ENCODE results near the gene HDAC4. TPM values are rescaled to one million over a fixed set of nuclear protein-coding genes. Genes with fewer than 3 reads are reported as not detected.

Gene HDAC4
- total RNA-seq, 1 donor from 2014 or later = 11.8 TPM

DNA sequence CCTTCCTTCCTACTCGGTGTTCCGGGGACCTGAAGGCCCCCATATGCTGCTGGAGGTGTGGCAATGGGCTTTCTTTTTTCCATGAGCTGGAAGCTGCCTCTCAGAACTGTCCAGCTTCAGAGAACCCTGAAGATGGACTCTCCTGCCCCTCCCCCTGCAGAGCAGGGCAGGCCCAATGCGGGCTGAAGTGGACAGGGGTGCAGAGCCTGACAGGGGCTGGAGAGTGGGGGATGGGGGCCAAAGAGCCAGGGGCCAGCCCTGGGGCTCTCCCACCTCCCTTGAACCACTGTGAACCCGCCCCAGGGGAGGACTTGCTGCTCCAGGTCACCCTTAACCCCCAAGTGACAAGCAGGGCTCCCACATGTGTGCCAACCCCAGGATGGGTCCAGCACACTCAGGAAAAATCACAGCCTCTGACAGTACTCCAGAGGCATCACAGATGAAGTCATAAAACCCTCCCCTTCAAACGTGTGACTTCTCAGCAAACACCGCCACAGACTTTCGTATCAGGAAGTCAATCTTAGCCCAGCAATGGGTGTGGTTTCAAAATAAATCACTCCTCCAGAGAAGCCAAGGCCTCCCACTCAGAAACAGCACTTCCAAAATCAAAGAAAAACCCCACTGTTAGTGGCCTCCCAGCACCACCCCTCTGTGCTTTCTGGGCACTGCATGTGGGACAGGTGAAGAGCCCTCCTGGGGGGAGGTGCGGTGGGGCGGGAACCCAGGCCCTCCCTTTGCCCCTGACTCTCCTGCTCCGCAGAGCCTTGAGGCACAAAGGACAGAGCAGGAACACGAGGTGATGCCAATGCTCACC is 135.8 kb downstream of the HDAC4 start:
- Mint-ChIP-seq H3K4me3 (ENCODE audit: unreplicated experiment) (no peak overlapping the region), H3K27me3 (ENCODE audit: low read depth, unreplicated experiment) (no peaks in the 10 kb centered on the region), H3K36me3 (ENCODE audit: low read depth, unreplicated experiment) (peaks cover 2% of the 10 kb centered on the region), H3K27ac (ENCODE audit: unreplicated experiment) (peak overlapping the region; percentile 89), H3K9me3 (ENCODE audit: unreplicated experiment) (no peaks in the 10 kb centered on the region), H3K4me1 (ENCODE audit: low read depth, unreplicated experiment) (peaks cover 39% of the 10 kb centered on the region)
- no peak for TF ChIP-seq EZH2 (IDR thresholded peaks at IDR 0.05; ENCODE audit: insufficient read depth, low read length)
- TF ChIP-seq, protein P1, sequence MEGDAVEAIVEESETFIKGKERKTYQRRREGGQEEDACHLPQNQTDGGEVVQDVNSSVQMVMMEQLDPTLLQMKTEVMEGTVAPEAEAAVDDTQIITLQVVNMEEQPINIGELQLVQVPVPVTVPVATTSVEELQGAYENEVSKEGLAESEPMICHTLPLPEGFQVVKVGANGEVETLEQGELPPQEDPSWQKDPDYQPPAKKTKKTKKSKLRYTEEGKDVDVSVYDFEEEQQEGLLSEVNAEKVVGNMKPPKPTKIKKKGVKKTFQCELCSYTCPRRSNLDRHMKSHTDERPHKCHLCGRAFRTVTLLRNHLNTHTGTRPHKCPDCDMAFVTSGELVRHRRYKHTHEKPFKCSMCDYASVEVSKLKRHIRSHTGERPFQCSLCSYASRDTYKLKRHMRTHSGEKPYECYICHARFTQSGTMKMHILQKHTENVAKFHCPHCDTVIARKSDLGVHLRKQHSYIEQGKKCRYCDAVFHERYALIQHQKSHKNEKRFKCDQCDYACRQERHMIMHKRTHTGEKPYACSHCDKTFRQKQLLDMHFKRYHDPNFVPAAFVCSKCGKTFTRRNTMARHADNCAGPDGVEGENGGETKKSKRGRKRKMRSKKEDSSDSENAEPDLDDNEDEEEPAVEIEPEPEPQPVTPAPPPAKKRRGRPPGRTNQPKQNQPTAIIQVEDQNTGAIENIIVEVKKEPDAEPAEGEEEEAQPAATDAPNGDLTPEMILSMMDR (IDR thresholded peaks at IDR 0.05; ENCODE audit: insufficient read depth, low read depth, low read length) = no peak
- Histone ChIP-seq H3K4me1 (ENCODE audit: insufficient read depth, low read length) (peaks cover 30% of the 10 kb centered on the region), H3K9ac (ENCODE audit: low read length) (no peak overlapping the region), H3K27me3 (ENCODE audit: insufficient read depth, low read length) (no peaks in the 10 kb centered on the region), H3K79me2 (ENCODE audit: insufficient read depth, low read length) (peaks cover 28% of the 10 kb centered on the region), H3K27ac (ENCODE audit: low read depth, low read length) (no peak overlapping the region), H3K4me3 (ENCODE audit: insufficient read depth, low read depth, low read length) (no peak overlapping the region), H3K9me3 (ENCODE audit: insufficient read depth, low read depth, low read length) (no peaks in the 10 kb centered on the region), H3K4me2 (ENCODE audit: low read length) (peak overlapping the region; percentile 6), H3K36me3 (ENCODE audit: insufficient read depth, low read length) (no peaks in the 10 kb centered on the region), H4K20me1 (ENCODE audit: insufficient read depth, low read length) (peaks cover 41% of the 10 kb centered on the region), H2AFZ (ENCODE audit: low read depth, low read length) (no peak overlapping the region)
- FAIRE-seq (no peak), DNase-seq (ENCODE audit: low read depth) (peak; percentile 73)

DNA sequence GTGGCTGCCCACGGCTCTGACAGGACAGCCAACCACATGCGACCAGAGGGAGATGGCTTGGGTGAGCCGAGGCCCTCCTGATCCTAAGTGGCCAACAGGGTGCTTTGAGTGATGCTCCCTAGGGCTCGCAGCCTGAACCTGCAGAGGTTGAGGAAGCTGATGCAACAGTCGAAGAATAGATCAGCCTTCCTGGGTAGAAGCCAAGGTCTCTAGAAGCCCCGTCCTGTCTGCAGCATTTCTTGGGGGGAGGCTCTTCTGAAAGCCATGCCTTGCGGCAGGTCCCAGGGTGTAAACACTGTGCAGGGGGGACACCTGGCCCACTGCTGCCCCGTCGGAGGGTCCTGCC is 136.4 kb downstream of the HDAC4 start:
- no peaks in the 10 kb centered on the region for H3K27me3 ChIP-seq (ENCODE audit: insufficient read depth, low read length)
- H3K9ac ChIP-seq (ENCODE audit: low read length) = no peak overlapping the region
- FAIRE-seq = no peak
- H3K4me2 ChIP-seq (ENCODE audit: low read length) = peak overlapping the region; percentile 6
- H3K27ac ChIP-seq (ENCODE audit: low read depth, low read length) = no peak overlapping the region
- Mint-ChIP-seq H3K4me3 (ENCODE audit: unreplicated experiment) (no peak overlapping the region), H3K4me1 (ENCODE audit: low read depth, unreplicated experiment) (peaks cover 42% of the 10 kb centered on the region), H3K27ac (ENCODE audit: unreplicated experiment) (peak overlapping the region; percentile 66), H3K36me3 (ENCODE audit: low read depth, unreplicated experiment) (peaks cover 2% of the 10 kb centered on the region), H3K9me3 (ENCODE audit: unreplicated experiment) (no peaks in the 10 kb centered on the region), H3K27me3 (ENCODE audit: low read depth, unreplicated experiment) (no peaks in the 10 kb centered on the region)
- H4K20me1 ChIP-seq (ENCODE audit: insufficient read depth, low read length) = peaks cover 41% of the 10 kb centered on the region
- H3K4me1 ChIP-seq (ENCODE audit: insufficient read depth, low read length) = peaks cover 30% of the 10 kb centered on the region
- peak; percentile 44 for DNase-seq (ENCODE audit: low read depth)
- H2AFZ ChIP-seq (ENCODE audit: low read depth, low read length) = no peak overlapping the region
- peaks cover 31% of the 10 kb centered on the region for H3K79me2 ChIP-seq (ENCODE audit: insufficient read depth, low read length)
- TF ChIP-seq, protein P1 (IDR thresholded peaks at IDR 0.05; ENCODE audit: insufficient read depth, low read depth, low read length) = no peak
- no peaks in the 10 kb centered on the region for H3K36me3 ChIP-seq (ENCODE audit: insufficient read depth, low read length)
- no peak overlapping the region for H3K4me3 ChIP-seq (ENCODE audit: insufficient read depth, low read depth, low read length)
- no peaks in the 10 kb centered on the region for H3K9me3 ChIP-seq (ENCODE audit: insufficient read depth, low read depth, low read length)
